IMR-90 (cell line): ENCODE measurements around the gene COL24A1.

Experiments used
- CEBPB ChIP-seq: IDR thresholded peaks from 2 replicates; pipeline ENCODE4 v1.6.1; 2012; ENCODE audit warnings: low read depth, low read length, improper control_type of control experiment
- CHD1 ChIP-seq: IDR thresholded peaks from 2 replicates; pipeline ENCODE4 v1.6.1; 2012; ENCODE audit warnings: low read depth, low read length, improper control_type of control experiment
- CTCF ChIP-seq: conservative IDR thresholded peaks from 2 replicates; pipeline ENCODE4 v1.5.1; 2012; ENCODE audit warnings: mild to moderate bottlenecking, low read depth, low read length, improper control_type of control experiment
- FOS ChIP-seq: fragments of 150-350 bp; IDR thresholded peaks from 2 replicates; pipeline ENCODE4 v1.6.1; 2016; ENCODE audit warnings: low read depth, low read length
- MXI1 ChIP-seq: IDR thresholded peaks from 2 replicates; pipeline ENCODE4 v1.6.1; 2012; ENCODE audit warnings: low read depth, mild to moderate bottlenecking, low read length, moderate library complexity, borderline replicate concordance
- POLR2A ChIP-seq: IDR thresholded peaks from 2 replicates; pipeline ENCODE4 v1.6.1; 2012; ENCODE audit warnings: mild to moderate bottlenecking, low read depth, low read length
- RCOR1 ChIP-seq: IDR thresholded peaks from 2 replicates; pipeline ENCODE4 v1.6.1; 2012; ENCODE audit warnings: mild to moderate bottlenecking, low read length, improper control_type of control experiment; ENCODE audit not compliant: insufficient replicate concordance
- RFX5 ChIP-seq: IDR thresholded peaks from 2 replicates; pipeline ENCODE4 v1.8.0; 2012; ENCODE audit warnings: low read depth, mild to moderate bottlenecking, low read length, moderate library complexity
- SMC3 ChIP-seq: fragments of 150-350 bp; IDR thresholded peaks from 2 replicates; pipeline ENCODE4 v1.6.1; 2016; ENCODE audit warnings: low read depth, mild to moderate bottlenecking, antibody characterized with exemption, low read length, moderate library complexity

- TF ChIP-seq POLR2A (no peak), CTCF (no peak), SMC3 (no peak), RFX5 (no peak), CEBPB (no peak), FOS (no peak), CHD1 (no peak), RCOR1 (no peak), MXI1 (no peak)
Measured at GRCh38 chr1:85952460-85952859, 204.1 kb downstream of the COL24A1 start.
